Measurements from ENCODE around the gene MMP28. TPM values are rescaled to one million over a fixed set of nuclear protein-coding genes. Genes with fewer than 3 reads are reported as not detected.
A peak's percentile ranks its signal among the peaks of the same experiment; 100 is the strongest.
"Not testable (repeated sequence)": the region's sequence is repeated elsewhere in the genome, so short reads cannot be mapped to it uniquely, and the experiment has no call there.

The MMP28 gene
- total and polyA plus RNA-seq, 2 of the 4 experiments (the other 2 are of a cell fraction): 0.18 TPM; not detected in 1

- H3K4me1 ChIP-seq (ENCODE audit: control insufficient read depth, insufficient read depth, low read length); H3K9me3 ChIP-seq (ENCODE audit: control insufficient read depth, insufficient read depth, low read length); POLR2A ChIA-PET (ENCODE audit: unreplicated experiment); H2BK15ac ChIP-seq (ENCODE audit: low read depth, low read length); H3K9me1 ChIP-seq (ENCODE audit: insufficient read depth, low read length); H3K4me2 ChIP-seq (ENCODE audit: low read depth, low read length); H4K20me1 ChIP-seq (ENCODE audit: insufficient read depth, low read length); H3K56ac ChIP-seq (ENCODE audit: extremely low read depth, insufficient read depth, low read length); H4K91ac ChIP-seq (ENCODE audit: insufficient read depth, low read depth, low read length); H2BK5ac ChIP-seq (ENCODE audit: low read depth, low read length, poor library complexity, severe bottlenecking); H3K23ac ChIP-seq (ENCODE audit: low read depth, low read length); H3K27ac ChIP-seq (ENCODE audit: insufficient read depth, low read length); BruUV-seq (replicated peaks); H3K4me3 ChIP-seq (ENCODE audit: insufficient read depth, low read depth, low read length); H2AFZ ChIP-seq (replicated peaks; ENCODE audit: low read length, poor library complexity); H3K9ac ChIP-seq (ENCODE audit: low read depth, low read length); H3K14ac ChIP-seq (replicated peaks; ENCODE audit: low read depth, low read length); H3K4ac ChIP-seq (ENCODE audit: low read depth, low read length); intact Hi-C loops (cut with micrococcal nuclease); ATAC-seq (ENCODE audit: low read depth); H3K36me3 ChIP-seq (ENCODE audit: control insufficient read depth, insufficient read depth, low read length); H2BK20ac ChIP-seq (ENCODE audit: low read depth, low read length); H4K8ac ChIP-seq (ENCODE audit: low read depth in 2 of 2, low read length in 2 of 2); H4K5ac ChIP-seq (ENCODE audit: low read depth, low read length); H2BK120ac ChIP-seq (ENCODE audit: low read depth, low read length); H3K79me1 ChIP-seq (ENCODE audit: low read depth in 1 of 2, low read length in 2 of 2); dilution Hi-C loops (cut with HindIII; ENCODE audit: low sequenced_read_pairs, unreplicated experiment); H2AK9ac ChIP-seq (replicated peaks; ENCODE audit: low read depth, low read length, poor library complexity); H3K18ac ChIP-seq (ENCODE audit: low read depth, low read length); in situ Hi-C loops (cut with MboI; ENCODE audit: low sequenced_read_pairs); H2AK5ac ChIP-seq (ENCODE audit: low read depth, low read length): not testable (repeated sequence)
- DNase-seq: peak; percentile 34
- H3K27me3 ChIP-seq (ENCODE audit: control insufficient read depth, insufficient read depth, low read length): peaks cover 46% of the 10 kb centered on the region
- 100% methylated on average over 1 of the region's 4 CpGs; no CpG with 5 or more reads in 1 of the 2 experiments for WGBS, 2 experiments (ENCODE audit: extremely low coverage in 2 of 2, insufficient read length in 1 of 2)
- CTCF ChIA-PET: interaction anchor here (1.2 kb wide), 1 partner anchor 13 kb away, joined by 3 read pairs; no protein-coding TSS in a partner anchor
Measured at GRCh38 chr17:35751541-35751940, 43.9 kb downstream of the MMP28 start.

Measured in IMR-90 (cell line).